SIG-M5 treated with dmso at 0.1 percent for 504 hours (cell line): ENCODE data around the gene RARA.

Experiments
- DNase-seq: peaks from one replicate; lab custom pipeline; 2025; ENCODE audit not compliant: unreplicated experiment; lab: John Stamatoyannopoulos, UW

Gene RARA

DNA sequence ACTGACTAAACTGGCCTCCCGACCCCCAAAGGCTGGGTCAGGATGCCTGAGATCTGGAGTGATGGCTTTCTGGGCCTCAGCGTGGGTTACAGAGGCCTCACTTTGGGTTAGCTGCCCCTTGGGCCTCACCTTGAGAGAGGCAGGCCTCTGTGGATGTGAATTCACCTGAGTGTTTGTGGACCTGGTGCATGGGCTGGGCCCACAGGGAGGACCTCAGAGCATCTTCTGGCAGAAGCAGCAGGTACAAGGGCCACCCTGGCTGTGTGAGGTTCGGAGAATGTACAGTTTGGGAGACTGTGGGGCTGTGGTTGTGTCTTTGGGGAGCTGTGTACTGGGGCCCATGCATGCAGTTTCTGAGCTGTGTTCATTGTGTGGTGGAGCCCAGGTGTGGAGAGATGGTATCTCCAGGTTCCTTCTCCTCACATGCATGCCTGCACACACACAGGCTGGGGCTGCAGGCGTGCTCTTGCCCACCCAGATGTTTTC lies 18.3 kb downstream of the RARA start:
- no peak for DNase-seq

DNA sequence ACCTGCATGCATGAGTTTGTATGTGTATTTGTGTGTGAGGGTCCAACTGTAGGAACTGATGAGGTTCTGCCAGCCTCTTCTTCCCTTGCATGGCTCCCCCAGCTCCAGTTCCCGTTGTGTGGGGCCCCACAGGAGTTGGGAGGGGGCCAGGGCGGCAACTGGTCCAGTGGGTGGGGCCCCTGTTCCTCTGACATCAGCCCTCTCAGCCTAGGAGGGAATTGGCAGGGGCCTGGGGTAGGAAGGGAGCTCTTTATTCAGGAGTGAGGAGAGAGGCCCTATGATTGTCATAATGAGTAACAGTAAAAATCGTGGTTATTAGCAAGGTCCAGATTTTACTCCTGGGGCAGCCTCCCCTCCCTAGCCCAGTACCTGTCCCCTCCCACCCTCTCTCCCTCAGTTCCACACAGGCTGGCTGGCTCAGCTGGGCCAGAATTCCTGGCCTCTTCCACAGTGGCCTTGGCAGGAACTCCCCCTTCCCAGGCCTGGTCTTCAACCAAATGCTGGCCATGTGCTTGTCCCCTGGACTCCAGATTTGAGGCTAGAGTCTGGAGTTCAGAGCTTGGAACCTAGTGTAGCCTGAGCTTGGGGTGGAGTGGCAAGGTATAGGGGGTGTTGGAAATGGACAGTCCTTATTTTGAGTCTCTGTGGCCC lies 18.9 kb downstream of the RARA start:
- DNase-seq: peak; percentile 67

DNA sequence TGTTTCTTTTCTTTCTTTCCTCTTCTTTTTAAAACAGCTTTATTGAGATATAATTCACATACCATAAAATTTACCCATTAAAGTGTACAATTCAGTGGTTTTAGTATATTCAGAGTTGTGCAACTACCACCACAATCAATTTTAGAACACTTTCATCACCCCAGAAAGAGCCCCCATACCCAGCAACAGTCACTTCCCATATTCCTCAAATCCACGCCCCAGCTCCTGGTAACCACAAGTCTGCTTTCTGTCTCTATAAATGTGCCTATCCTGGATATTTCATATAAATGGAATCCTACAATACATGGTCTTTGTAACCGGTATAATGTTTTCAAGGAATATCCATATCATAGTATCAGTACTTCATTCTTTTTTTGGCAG lies 19.4 kb downstream of the RARA start:
- DNase-seq: peak; percentile 80

DNA sequence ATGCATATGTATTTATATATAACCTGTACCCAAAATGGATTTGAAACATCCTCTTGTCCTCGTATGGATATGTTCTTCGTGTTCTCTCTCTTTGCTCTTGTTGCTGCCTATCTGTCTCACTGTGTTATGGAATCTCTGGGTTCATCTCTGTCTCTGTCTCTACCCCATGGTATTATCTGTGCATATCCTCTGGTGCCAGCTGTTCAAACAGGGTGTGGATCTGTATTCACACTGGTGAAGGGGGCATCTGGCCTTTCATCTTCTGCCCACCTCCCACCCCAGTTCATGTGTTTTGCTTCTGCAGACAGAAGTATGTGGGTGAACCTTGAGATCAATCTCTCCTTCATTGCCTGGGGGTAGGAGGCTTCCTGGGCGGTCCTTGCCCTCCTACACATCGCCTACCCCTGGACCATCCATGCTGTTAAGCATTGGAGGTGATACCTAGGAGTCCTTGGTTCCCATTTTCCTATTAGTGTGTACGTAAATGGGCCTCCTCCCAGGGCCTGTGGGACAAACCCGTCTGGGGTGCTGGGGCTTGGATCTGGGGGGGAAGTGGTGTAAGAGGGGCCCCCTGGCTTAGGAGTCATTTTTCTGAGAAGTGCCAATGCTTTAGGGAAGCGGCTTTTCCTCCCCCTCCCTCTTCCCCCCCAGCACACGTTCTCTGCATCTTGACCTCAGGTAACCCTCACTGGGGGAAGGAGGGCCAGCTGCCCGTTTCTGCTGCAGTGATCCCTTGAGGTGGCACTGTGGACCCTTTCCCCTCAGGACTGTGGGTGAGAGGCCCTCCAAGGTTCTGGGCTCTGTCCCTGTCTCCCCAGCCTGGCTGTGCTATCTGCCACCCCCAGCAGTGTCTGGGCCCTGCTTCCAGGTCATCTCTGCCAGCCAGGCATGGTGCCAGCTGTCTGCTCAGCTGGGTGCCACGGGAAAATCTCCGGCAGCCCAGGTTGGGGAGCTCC lies 21.1 kb downstream of the RARA start:
- DNase-seq: peak; percentile 83

DNA sequence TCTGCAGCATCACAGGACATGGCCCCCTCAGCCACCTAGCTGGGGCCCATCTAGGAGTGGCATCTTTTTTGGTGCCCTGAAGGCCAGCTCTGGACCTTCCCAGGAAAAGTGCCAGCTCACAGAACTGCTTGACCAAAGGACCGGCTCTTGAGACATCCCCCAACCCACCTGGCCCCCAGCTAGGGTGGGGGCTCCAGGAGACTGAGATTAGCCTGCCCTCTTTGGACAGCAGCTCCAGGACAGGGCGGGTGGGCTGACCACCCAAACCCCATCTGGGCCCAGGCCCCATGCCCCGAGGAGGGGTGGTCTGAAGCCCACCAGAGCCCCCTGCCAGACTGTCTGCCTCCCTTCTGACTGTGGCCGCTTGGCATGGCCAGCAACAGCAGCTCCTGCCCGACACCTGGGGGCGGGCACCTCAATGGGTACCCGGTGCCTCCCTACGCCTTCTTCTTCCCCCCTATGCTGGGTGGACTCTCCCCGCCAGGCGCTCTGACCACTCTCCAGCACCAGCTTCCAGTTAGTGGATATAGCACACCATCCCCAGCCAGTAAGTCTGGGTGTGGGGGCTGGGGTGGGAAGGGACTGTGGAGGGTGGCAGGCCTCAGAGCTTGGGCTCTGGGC lies 22.0 kb downstream of the RARA start:
- no peak for DNase-seq

DNA sequence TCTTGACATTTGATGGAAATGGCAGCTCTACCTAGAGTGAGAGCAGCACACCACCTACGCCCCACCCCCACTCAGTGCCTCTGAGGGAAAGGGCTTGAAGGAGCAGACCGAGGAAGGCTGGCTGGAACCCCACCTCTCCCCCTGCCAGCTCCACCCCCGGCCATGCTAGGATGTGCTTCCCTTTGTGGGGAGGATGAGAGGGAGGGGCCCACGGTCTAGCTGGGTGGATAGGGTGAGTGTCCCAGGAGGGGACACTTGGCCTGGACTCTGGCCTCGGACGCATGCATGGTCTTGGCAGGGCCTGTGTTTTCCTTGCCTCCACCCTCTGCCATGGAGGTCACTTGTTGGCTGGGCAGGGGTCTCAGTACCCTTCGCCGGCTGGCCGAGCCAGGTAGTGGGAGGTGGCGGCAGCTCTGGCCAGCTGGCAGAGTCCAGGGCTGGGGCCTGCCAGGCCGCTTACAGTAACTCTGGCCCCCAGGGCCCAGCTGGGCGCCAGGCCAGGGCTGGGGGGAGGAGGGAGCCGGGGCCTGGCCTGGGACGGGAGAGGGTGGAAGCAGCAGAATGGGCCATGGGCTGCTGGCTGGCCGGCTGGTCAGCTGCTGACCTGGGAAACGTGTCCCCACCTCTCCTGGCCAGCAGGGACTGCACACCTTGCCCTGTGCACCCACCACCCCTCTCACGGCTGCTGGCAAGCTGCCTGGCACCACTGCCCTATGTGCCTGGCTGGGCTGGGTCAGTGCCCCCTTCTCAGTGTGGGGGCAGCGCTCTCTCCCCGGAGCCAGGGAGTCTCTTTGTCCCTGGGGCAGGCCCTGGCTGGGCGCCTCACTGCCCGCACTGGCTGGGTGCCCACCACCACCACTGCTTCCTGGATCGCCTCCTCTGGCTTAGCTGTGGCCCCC lies 23.0 kb downstream of the RARA start:
- DNase-seq: no peak

DNA sequence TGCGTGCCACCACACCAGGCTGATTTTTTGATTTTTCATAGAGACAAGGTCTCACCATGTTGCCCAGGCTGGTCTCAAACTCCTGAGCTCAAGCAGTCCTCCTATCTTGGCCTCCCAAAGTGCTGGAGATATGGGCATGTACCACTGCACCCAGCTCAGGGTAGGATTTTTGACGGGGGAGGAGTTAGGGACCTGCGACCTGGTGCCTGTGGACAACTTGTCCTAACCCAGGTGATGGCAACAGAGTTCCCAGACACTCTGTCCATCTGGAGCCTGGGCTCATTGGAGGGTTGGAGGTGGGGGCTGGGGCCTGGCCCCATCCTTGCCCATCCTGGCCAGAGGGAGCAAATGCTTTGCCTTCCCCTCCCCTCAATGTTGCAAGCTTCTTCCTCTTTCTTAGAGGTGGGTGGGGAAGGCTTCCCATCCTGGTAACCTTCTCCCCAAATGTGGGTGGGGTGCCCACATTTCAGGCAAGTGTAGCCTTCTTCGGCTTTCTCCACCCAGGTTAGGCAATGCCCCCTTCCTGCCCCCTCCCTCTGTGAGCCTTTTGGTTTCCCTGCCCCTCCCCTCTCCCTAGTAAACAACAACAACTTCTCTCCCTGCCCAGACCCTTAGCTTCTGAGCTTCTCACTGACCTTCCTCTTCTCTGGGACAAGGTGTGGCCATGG lies 24.9 kb downstream of the RARA start:
- peak; percentile 80 for DNase-seq

DNA sequence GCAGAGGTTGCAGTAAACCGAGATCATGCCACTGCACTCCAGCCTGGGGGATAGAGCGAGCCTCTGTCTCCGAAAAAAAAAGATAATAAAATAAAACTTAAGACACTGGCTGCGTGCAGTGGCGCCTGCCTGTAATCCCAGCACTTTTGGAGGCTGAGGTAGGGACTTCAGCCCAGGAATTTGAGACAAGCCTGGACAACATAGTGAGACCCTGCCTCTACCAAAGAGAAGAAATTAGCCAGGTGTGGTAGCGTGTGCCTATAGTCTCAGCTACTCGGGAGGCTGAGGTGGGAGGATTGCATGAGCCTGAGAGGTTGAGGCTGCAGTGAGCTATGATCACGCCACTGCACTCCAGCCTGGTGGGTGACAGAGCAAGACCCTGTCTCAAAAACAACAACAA lies 26.6 kb downstream of the RARA start:
- DNase-seq: no peak

DNA sequence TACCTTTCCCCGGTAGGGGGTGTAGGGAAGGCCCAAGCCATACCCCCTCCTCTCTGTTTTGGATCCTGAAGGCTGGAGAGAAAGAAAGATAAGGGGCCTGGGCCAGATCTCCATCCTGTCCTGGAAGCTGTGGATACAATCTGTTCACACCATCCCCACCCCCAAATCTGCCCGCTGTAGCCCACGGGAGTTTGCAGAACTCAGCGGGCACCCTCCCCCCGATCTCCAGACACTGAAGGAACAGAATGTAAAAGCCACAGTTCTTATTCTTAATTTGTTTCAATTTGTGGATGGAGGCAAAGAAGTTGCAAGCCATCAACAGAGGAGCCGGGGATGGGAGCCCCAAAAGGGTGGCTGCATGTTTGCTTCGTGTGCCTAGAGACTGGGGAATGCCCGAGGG lies 28.4 kb downstream of the RARA start:
- no peak for DNase-seq

DNA sequence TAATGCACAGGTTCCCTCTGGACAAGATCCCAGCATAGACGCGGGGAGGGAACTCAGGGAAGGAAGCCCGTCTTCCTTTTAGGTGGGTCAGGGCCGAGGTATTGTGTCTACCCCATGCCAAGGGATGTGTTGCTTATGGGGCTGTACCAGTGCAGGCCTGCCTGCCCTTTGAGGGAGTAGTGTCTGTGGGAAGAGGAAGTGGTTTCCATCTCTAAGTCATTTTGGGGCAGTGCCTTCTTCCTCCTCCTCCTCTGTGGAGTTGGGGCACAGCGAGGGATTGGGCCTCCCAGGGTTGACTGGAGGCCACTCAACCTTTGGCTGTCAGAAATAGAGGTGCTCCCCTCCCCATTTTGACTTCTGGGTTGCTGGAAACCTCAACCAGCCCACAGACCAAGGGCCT lies 29.1 kb downstream of the RARA start:
- DNase-seq: peak; percentile 74

DNA sequence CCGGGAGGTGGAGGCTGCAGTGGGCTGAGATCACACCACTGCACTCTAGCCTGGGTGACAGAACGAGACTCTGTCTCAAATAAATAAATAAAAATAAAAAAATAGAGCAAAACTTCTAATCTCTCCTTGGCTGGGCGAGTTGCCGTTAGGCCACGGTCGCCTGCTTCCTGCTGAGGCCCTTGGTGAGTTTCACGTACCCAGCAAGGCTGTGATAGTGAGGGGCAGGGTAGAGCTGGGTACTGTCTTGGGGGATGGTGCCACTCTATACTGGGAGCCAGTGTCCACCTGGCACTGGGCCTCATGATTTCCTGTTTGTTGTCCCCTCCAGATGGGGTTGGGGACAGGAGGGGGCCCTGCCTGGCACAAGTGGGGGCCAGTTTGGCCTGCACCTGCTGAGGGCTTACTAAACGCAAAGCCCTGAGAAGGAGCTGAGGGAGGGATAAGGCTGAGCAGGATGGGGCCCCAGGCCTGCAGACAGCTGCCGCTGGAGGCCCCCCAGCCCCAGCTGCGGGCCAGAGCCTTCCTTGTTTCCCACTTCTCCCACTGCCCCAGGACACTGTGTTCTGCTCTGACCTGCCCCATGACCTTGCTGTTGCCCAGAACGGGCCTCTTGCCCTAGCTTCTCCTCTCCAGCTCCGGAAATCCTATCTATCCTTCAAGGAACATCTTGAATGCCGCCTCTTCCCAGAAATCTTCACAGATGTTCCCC lies 30.1 kb downstream of the RARA start:
- no peak for DNase-seq

DNA sequence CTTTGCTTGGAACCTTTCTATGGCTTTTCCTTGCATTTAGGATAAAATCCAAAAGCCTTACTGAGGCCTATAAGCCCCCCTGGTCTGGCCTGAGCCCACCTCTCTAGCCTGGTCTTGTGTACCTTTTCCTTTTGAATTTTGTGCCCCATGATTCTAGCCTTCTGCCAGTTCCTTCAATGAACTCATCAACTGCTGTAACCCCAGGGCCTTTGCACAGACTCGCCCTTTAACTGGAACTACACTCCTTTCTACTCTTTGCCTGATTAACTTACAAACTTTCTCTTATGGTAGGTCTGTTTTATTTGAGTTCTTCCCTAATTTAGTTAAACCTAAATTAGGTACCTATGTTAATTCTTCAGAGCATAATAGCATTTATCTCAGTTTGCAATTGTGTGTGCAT lies 31.3 kb downstream of the RARA start:
- DNase-seq: no peak

DNA sequence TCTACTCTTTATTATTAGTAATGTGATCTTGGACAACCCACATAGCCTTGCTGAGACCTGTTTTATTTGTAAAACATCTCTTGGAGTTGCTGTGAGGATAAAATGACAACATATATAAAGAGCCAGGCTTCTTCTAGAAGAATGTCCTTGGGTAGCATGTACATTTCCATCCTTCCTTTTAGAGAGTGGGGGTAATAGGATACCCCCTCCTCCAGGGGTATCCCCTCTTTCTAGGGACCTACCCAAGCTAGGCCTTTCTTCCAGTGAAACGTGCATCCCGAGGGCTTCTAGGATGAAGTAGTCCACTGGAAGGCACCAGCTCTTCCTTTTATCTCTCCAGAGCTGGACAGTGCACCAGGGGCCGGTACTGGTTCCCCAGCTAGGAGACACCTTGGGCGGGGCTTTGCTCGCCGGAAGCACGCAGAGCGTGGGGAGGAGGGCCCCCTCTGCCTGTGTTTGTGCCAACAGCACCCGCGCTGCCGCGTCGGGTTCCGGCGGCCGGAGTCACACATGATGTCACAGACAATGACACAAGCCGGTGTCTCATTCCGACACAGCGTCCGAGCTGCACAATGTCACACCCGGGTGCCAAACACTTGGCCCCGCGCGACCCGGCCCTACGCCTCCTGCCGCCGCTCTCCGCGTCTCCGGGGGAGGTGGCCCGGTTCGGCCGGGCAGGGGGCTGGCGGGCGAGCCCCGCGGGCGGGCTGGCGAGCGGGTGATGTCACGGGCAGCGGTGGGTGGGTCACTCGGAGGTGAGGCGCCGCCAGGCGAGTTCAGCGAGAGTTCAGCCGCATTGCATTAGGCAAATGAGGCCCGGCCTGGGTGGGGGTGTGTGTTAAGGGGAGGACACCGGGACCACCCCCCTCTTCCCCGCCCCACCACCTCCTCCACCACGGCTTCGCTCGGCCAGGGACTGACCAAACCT lies 32.2 kb downstream of the RARA start:
- DNase-seq: no peak

DNA sequence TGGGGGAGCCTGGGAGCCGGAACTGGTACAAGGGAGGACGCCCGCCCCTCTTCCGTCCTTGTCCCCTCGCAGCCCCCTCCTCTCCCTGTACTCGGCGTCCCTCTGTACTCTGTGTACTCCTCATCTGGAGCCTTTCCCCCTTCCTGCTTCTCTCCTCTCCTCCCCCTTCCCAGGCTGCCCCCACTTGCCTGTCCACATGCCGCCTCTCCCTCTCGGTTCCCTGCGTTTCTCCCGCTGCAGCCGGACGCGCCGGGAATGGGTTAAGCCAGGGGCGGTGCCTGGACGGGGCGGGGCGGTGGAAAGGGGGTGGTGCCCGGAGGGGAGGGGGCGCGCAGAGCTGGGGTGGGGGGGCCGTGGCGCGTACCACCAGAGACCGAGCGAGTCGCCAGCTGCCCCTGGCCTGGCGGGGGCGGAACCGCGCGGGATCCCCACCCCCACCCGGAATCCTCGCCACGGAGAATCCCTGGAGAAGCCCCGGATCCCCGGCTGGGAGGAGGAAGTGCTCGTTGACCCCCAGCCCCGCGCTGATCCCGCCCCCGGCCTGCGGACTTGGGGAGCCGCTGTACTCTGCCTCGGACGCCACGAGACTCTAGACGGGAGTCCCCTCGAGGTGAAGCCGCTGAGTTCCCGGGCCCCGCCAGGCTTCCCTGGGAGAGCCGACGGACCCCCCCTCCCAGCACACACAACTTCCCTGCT lies 33.0 kb downstream of the RARA start:
- no peak for DNase-seq

DNA sequence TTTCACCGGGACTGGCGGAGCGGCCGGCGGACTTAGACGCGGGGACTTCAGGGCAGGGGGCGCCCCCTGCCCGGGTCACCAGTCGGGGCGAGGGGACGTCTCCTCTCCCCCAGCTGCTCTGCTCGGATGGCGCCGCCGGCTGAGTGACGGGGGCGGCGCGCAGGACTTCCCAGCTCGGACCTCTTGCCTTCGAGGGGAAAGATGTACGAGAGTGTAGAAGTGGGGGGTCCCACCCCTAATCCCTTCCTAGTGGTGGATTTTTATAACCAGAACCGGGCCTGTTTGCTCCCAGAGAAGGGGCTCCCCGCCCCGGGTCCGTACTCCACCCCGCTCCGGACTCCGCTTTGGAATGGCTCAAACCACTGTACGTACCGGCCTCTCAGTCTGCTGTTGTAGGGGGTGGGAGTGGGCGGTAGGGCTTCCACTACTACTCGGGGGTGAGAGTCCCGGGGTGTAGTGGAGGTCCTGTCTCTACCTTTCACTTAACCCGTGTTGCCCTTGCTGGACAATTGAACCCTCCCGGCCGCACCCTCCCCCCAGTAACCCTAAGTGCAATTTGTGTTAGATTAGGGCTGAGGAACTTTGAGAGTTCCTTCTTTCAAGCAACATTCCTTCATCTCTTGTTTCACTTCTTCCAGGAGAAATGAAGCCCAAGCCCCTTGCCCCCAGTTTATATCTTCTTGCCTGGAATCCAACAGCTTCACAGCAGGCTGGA lies 33.7 kb downstream of the RARA start:
- no peak for DNase-seq

DNA sequence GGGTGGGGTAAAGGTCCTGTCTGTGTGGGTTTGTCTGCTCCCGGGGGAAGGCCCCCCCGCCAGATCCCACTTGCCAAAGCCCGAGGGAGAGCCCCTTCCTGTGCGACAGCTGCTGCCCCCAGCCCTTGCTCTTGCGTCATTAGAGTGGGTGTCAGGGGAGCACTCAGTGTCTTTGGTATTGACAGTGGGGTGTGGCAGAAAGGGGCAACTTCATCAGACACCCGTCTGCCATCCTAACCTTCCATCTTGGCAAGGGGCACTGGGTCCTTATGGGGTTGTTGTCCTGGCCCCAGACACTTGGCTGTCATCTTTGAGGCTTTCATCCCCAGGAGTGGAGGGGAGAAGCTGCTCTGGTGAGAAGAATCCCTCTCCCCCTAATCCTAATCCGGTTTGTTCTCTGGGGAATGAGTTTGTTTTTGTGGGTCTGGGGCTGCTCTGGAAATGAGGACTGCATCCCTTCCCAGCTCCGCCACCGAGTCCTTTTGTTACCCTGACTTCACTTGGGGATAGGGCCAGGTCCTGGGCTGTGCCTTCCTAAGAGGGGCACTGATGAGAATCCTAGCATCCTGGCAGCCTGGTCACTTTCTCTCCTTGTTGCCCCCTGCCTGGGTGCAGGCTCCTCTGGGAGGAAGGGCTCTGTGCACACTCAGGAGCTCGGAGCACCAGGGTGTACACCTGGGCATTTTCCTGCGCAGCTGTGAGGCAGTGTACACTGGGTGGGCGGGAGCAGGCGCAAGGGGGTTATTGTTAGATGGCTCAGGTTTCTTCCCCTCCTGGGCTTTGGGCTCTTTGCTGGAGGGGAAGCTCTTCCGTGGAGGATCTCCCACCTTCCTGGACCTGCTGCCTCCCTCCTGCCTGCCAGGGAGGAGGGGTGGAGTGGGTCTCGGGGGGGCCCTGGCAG lies 34.5 kb downstream of the RARA start:
- no peak for DNase-seq
